Natural killer cell (primary cell): ENCODE measurements around the gene DLGAP4. TPM values are rescaled to one million over a fixed set of nuclear protein-coding genes. Genes with fewer than 3 reads are reported as not detected.

Experiments used
- ATAC-seq, 3 donors: fragments of 150-1000 bp in 2 of 3; fragments of 200-7000 bp in 1 of 3; cut with Tn5 transposase; 1 replicate in 1 of 3; 2 replicates in 2 of 3; pipeline ENCODE4 v1.10.0; 2021; ENCODE audit warnings: mild to moderate bottlenecking in 2 of 3, moderate library complexity in 2 of 3
- DNase-seq, 2 donors: peaks; one replicate each; pipeline versions ENCODE4 v3.0.0 to v3.0.0-alpha.2; 2013 to 2021; ENCODE audit warnings: mixed read lengths in 1 of 2
- H3K27ac ChIP-seq: one replicate; pipeline ENCODE4 v1.5.1; 2013; ENCODE audit warnings: mild to moderate bottlenecking, low read length
- H3K27me3 ChIP-seq: one replicate; pipeline ENCODE4 v1.6.1; 2013; ENCODE audit warnings: low read length; ENCODE audit not compliant: control insufficient read depth, insufficient read depth
- H3K36me3 ChIP-seq: one replicate; pipeline ENCODE4 v1.6.1; 2013; ENCODE audit warnings: low read length; ENCODE audit not compliant: control insufficient read depth, insufficient read depth
- H3K4me1 ChIP-seq: one replicate; pipeline ENCODE4 v1.6.1; 2013; ENCODE audit warnings: low read length; ENCODE audit not compliant: control insufficient read depth, insufficient read depth
- H3K4me3 ChIP-seq: one replicate; pipeline ENCODE4 v1.5.1; 2013; ENCODE audit warnings: low read length
- H3K9me3 ChIP-seq: one replicate; pipeline ENCODE4 v1.6.1; 2013; ENCODE audit warnings: low read length; ENCODE audit not compliant: control insufficient read depth, insufficient read depth
- H3K27ac Mint-ChIP-seq, 2 donors: one replicate each; pipeline ENCODE4 v1.8.0; 2022; ENCODE audit warnings: mild to moderate bottlenecking in 2 of 2, mixed read lengths in 2 of 2, moderate library complexity in 1 of 2
- H3K27me3 Mint-ChIP-seq, 2 donors: one replicate each; pipeline ENCODE4 v1.8.0; 2022; ENCODE audit warnings: low read depth in 2 of 2, mixed read lengths in 2 of 2
- H3K36me3 Mint-ChIP-seq: one replicate; pipeline ENCODE4 v1.8.0; 2022; ENCODE audit warnings: mixed read lengths
- H3K4me1 Mint-ChIP-seq, 2 donors: one replicate each; pipeline ENCODE4 v1.8.0; 2022; ENCODE audit warnings: mixed read lengths in 2 of 2
- H3K4me3 Mint-ChIP-seq: one replicate; pipeline ENCODE4 v1.8.0; 2022; ENCODE audit warnings: mild to moderate bottlenecking, moderate library complexity, mixed read lengths
- H3K9me3 Mint-ChIP-seq, 2 donors: one replicate each; pipeline ENCODE4 v1.8.0; 2022; ENCODE audit warnings: mixed read lengths in 2 of 2
- WGBS: methylation state at CpG from one replicate; pipeline ENCODE4 v1.1.7; 2013; ENCODE audit warnings: missing lambda C conversion rate; ENCODE audit not compliant: insufficient coverage; 5-methylcytosine and 5-hydroxymethylcytosine counted together
- intact Hi-C: fragments of 100-400 bp; cut with micrococcal nuclease; formaldehyde crosslinking; loops from one replicate; pipeline ENCODE4 v1.14.2; 2022
- total RNA-seq, 4 donors: library from RNA; stranded (reverse); fragments of 120-200 nt in 1 of 4; gene quantifications; one replicate each; pipeline versions ENCODE4 v1.2.3 to v1.2.4, GENCODE V29; 2013 to 2022
- TF ChIP-seq, protein P1 (sequence below): fragments of 200-600 bp; IDR thresholded peaks from one replicate; pipeline ENCODE4 v1.8.0; 2022; ENCODE audit warnings: antibody characterized with exemption

Gene DLGAP4
- total RNA-seq, 3 donors from 2014 or later (not counting 1 experiment from before 2014, with no cell fraction given): 47.9 to 51.6 (median 51.2) TPM

DNA sequence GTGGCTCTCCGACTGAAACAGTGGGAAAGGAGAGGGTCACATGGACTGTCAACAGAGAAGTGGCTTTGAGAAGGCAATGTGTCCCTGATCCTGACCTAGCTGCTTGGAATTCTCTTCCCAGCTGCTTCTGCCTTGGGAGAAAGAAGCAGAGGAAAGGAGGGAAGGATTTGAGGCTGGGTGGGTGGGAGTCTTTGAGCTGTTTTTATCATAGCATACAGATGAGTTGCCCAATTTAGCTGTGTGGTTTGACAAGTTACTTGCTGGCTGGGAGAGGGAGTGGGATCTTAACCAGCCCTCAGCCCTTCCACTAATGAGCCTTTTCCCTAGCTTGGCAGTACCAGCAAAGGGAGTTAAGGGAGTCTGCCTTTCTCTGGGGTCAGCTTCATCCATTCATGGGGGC is 184.1 kb downstream of the DLGAP4 start:
- Mint-ChIP-seq H3K4me1 (peaks cover 55 to 65% of the 10 kb centered on the region in 2 donors), H3K36me3 (no peaks in the 10 kb centered on the region), H3K4me3 (no peak overlapping the region), H3K9me3 (no peaks in the 10 kb centered on the region), H3K27me3 (no peaks in the 10 kb centered on the region), H3K27ac (peak overlapping the region; percentile 38 to 97)
- intact Hi-C loops: no loop called here
- Histone ChIP-seq H3K36me3 (no peaks in the 10 kb centered on the region), H3K27me3 (no peaks in the 10 kb centered on the region), H3K4me3 (no peak overlapping the region), H3K27ac (peak overlapping the region; percentile 0), H3K9me3 (no peaks in the 10 kb centered on the region), H3K4me1 (peaks cover 49% of the 10 kb centered on the region)
- ATAC-seq (no peak), DNase-seq (no peak)
- WGBS: 94% methylated on average over 1 of the region's 1 CpG
- TF ChIP-seq, protein P1, sequence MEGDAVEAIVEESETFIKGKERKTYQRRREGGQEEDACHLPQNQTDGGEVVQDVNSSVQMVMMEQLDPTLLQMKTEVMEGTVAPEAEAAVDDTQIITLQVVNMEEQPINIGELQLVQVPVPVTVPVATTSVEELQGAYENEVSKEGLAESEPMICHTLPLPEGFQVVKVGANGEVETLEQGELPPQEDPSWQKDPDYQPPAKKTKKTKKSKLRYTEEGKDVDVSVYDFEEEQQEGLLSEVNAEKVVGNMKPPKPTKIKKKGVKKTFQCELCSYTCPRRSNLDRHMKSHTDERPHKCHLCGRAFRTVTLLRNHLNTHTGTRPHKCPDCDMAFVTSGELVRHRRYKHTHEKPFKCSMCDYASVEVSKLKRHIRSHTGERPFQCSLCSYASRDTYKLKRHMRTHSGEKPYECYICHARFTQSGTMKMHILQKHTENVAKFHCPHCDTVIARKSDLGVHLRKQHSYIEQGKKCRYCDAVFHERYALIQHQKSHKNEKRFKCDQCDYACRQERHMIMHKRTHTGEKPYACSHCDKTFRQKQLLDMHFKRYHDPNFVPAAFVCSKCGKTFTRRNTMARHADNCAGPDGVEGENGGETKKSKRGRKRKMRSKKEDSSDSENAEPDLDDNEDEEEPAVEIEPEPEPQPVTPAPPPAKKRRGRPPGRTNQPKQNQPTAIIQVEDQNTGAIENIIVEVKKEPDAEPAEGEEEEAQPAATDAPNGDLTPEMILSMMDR: no peak

DNA sequence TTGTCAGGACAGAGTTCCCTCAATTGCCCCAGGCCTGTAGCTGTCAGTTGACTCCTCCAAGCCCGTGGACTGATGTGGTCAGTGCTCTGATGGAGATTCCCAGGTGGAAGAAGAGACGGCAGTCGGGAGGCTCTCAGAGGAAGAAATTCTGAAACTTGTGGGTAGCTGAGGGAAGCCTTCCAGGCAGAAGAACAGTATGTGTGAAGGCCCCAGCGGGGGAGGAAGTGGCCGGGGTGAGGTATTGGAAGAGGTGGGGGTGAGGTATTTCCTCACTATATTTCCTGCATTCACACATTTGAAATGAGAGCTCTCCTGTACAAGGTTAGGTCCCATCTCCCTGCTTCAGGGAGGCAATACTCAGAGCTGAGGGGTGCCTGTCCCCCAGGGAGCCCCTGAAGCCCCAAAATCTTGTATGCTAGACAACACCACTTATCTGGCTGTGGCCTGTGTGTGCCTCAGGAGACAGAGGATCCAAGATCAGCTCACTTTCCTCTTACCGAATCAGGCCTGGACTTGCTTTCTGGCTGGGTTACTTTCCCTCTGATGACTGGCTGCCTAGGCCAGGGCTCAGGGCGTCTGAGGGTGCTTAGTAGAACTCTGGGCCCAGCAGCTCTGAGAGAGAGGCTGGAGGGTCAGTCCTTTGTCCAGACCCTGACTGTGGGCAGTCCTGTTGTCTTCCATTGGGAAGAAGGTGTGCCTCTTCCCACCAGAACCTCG is 185.9 kb downstream of the DLGAP4 start:
- Mint-ChIP-seq H3K27ac (peak overlapping the region; percentile 92 to 97), H3K4me1 (peaks cover 47 to 64% of the 10 kb centered on the region in 2 donors), H3K9me3 (no peaks in the 10 kb centered on the region), H3K27me3 (no peaks in the 10 kb centered on the region), H3K4me3 (peak overlapping the region; percentile 74), H3K36me3 (no peaks in the 10 kb centered on the region)
- ATAC-seq (peak; percentile 89 to 92 (median 90)), DNase-seq (peak; percentile 48 to 75)
- Histone ChIP-seq H3K27ac (peak overlapping the region; percentile 90), H3K36me3 (peaks cover 6% of the 10 kb centered on the region), H3K4me3 (no peak overlapping the region), H3K9me3 (no peaks in the 10 kb centered on the region), H3K27me3 (no peaks in the 10 kb centered on the region), H3K4me1 (peaks cover 49% of the 10 kb centered on the region)
- 27% methylated on average over 6 of the region's 8 CpGs for WGBS
- intact Hi-C loops: loop anchor here (2.0 kb wide), 1 partner anchor 29 kb away; no protein-coding TSS in a partner anchor
- TF ChIP-seq, protein P1: no peak

DNA sequence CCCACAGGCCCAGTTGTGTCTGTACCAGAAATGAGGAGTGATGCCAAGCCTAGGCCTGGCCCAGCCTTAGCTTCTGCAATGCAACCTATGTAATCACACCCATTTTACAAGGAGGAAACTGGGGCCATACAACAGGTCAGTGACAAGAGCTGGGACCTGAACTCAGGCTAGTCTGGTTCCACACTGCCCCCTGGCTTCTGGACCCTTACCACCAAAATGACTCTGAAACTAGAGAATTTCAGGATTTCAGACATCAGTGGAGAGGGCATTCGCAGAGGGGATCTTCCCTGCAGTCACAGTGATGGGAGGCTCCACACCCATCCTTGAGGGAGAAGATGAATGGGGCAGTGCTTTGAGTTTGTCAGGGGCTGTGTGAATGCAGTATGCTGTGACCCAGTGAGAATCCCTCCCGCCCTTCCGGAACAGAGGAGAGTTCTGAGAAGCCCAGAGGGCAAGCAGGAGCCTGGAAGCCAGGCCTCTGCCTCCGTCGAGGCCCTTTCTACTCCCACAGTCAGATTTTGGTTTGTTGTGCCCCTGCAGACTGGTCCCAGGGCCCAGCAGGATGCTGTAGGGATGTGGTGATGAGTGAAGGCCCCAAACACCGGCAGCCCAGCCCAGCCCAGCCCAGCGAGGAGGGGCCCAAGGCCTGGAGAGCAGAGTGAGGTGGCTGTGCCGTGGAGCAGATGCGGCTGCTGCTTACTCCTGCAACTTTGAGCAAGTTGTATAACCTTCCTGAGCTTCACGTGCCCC is 187.1 kb downstream of the DLGAP4 start:
- TF ChIP-seq, protein P1: peak; percentile 20
- no peaks in the 10 kb centered on the region for H3K9me3 Mint-ChIP-seq
- DNase-seq (peak in 1 of 2 donors; percentile 40), ATAC-seq (peak in 2 of 3 donors; percentile 8 to 31)
- peaks cover 17% of the 10 kb centered on the region for H3K36me3 ChIP-seq
- peak overlapping the region; percentile 18 for H3K4me3 Mint-ChIP-seq
- H3K27ac Mint-ChIP-seq: peak overlapping the region; percentile 92 to 97
- H3K27me3 Mint-ChIP-seq: no peaks in the 10 kb centered on the region
- no peaks in the 10 kb centered on the region for H3K36me3 Mint-ChIP-seq
- H3K4me1 ChIP-seq: peaks cover 49% of the 10 kb centered on the region
- peaks cover 47 to 64% of the 10 kb centered on the region in 2 donors for H3K4me1 Mint-ChIP-seq
- H3K9me3 ChIP-seq: no peaks in the 10 kb centered on the region
- H3K27me3 ChIP-seq: no peaks in the 10 kb centered on the region
- intact Hi-C loops: loop anchor here (2.0 kb wide), 1 partner anchor 30 kb away; no protein-coding TSS in a partner anchor
- H3K4me3 ChIP-seq: no peak overlapping the region
- 82% methylated on average over 10 of the region's 10 CpGs for WGBS
- H3K27ac ChIP-seq: peak overlapping the region; percentile 90
